ENCODE measurements around the gene CHCHD10. TPM values are rescaled to one million over a fixed set of nuclear protein-coding genes. Genes with fewer than 3 reads are reported as not detected.

Gene CHCHD10
- total and polyA plus RNA-seq, 4 donors = 16.6 to 174 (median 82.5) TPM

- no peak overlapping the region for H3K9ac ChIP-seq (ENCODE audit: insufficient read depth in 1 of 2, low read length in 2 of 2)
- H3K36me3 ChIP-seq (ENCODE audit: control insufficient read depth in 4 of 4, insufficient read depth in 4 of 4, low read length in 4 of 4) = peaks cover 0 to 5% (median 0%) of the 10 kb centered on the region in 4 donors
- no peak overlapping the region for H3K27ac ChIP-seq (ENCODE audit: low read depth in 1 of 2, low read length in 1 of 2)
- 35 to 64% methylated on average over 8 of the region's 8 CpGs for WGBS, 2 donors
- ATAC-seq (ENCODE audit: insufficient read depth, low FRiP score) = no peak
- TF ChIP-seq, protein P1, sequence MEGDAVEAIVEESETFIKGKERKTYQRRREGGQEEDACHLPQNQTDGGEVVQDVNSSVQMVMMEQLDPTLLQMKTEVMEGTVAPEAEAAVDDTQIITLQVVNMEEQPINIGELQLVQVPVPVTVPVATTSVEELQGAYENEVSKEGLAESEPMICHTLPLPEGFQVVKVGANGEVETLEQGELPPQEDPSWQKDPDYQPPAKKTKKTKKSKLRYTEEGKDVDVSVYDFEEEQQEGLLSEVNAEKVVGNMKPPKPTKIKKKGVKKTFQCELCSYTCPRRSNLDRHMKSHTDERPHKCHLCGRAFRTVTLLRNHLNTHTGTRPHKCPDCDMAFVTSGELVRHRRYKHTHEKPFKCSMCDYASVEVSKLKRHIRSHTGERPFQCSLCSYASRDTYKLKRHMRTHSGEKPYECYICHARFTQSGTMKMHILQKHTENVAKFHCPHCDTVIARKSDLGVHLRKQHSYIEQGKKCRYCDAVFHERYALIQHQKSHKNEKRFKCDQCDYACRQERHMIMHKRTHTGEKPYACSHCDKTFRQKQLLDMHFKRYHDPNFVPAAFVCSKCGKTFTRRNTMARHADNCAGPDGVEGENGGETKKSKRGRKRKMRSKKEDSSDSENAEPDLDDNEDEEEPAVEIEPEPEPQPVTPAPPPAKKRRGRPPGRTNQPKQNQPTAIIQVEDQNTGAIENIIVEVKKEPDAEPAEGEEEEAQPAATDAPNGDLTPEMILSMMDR (IDR thresholded peaks at IDR 0.05; ENCODE audit: control extremely low read depth, extremely low read depth) = no peak
- no peak overlapping the region for H3K4me3 ChIP-seq
- peaks cover 0 to 22% (median 9%) of the 10 kb centered on the region in 5 donors for H3K4me1 ChIP-seq (ENCODE audit: control insufficient read depth in 5 of 5, insufficient read depth in 5 of 5, low read length in 5 of 5)
- no peaks in the 10 kb centered on the region for H3K9me3 ChIP-seq (ENCODE audit: control insufficient read depth in 4 of 4, insufficient read depth in 3 of 4, low read length in 3 of 4)
- H3K27me3 ChIP-seq (ENCODE audit: control insufficient read depth in 3 of 3, insufficient read depth in 3 of 3, low read length in 2 of 3) = no peaks in the 10 kb centered on the region
- DNase-seq = no peak
Measured at GRCh38 chr22:23784215-23784732, 16.5 kb upstream of the CHCHD10 start.

DNA sequence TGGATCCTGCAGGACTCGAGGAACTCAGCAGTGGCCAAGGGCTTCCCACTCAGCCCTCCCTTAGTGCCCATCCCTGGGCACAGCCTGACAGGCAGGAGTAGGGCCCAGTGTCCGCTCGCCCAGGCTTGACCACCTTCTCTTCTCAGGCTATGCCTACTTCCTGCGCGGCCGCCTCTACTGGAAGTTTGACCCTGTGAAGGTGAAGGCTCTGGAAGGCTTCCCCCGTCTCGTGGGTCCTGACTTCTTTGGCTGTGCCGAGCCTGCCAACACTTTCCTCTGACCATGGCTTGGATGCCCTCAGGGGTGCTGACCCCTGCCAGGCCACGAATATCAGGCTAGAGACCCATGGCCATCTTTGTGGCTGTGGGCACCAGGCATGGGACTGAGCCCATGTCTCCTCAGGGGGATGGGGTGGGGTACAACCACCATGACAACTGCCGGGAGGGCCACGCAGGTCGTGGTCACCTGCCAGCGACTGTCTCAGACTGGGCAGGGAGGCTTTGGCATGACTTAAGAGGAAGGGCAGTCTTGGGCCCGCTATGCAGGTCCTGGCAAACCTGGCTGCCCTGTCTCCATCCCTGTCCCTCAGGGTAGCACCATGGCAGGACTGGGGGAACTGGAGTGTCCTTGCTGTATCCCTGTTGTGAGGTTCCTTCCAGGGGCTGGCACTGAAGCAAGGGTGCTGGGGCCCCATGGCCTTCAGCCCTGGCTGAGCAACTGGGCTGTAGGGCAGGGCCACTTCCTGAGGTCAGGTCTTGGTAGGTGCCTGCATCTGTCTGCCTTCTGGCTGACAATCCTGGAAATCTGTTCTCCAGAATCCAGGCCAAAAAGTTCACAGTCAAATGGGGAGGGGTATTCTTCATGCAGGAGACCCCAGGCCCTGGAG lies 15.7 kb upstream of the CHCHD10 start:
- no peak overlapping the region for H3K9ac ChIP-seq (ENCODE audit: insufficient read depth in 1 of 2, low read length in 2 of 2)
- no peak for DNase-seq
- ATAC-seq (ENCODE audit: insufficient read depth, low FRiP score) = no peak
- no peak overlapping the region for H3K4me3 ChIP-seq
- peaks cover 0 to 1% (median 0%) of the 10 kb centered on the region in 4 donors for H3K36me3 ChIP-seq (ENCODE audit: control insufficient read depth in 4 of 4, insufficient read depth in 4 of 4, low read length in 4 of 4)
- peaks cover 0 to 15% (median 5%) of the 10 kb centered on the region in 5 donors for H3K4me1 ChIP-seq (ENCODE audit: control insufficient read depth in 5 of 5, insufficient read depth in 5 of 5, low read length in 5 of 5)
- no peaks in the 10 kb centered on the region for H3K9me3 ChIP-seq (ENCODE audit: control insufficient read depth in 4 of 4, insufficient read depth in 3 of 4, low read length in 3 of 4)
- WGBS, 2 donors = 89 to 90% methylated on average over 15 of the region's 15 CpGs
- H3K27me3 ChIP-seq (ENCODE audit: control insufficient read depth in 3 of 3, insufficient read depth in 3 of 3, low read length in 2 of 3) = no peaks in the 10 kb centered on the region
- TF ChIP-seq, protein P1 (IDR thresholded peaks at IDR 0.05; ENCODE audit: control extremely low read depth, extremely low read depth) = no peak
- H3K27ac ChIP-seq (ENCODE audit: low read depth in 1 of 2, low read length in 1 of 2) = no peak overlapping the region

- no peaks in the 10 kb centered on the region for H3K9me3 ChIP-seq (ENCODE audit: control insufficient read depth in 4 of 4, insufficient read depth in 3 of 4, low read length in 3 of 4)
- ATAC-seq (ENCODE audit: insufficient read depth, low FRiP score) (no peak), DNase-seq (no peak)
- no peak overlapping the region for H3K4me3 ChIP-seq
- no peak overlapping the region for H3K27ac ChIP-seq (ENCODE audit: low read depth in 1 of 2, low read length in 1 of 2)
- H3K4me1 ChIP-seq (ENCODE audit: control insufficient read depth in 5 of 5, insufficient read depth in 5 of 5, low read length in 5 of 5) = peaks cover 0 to 7% (median 5%) of the 10 kb centered on the region in 5 donors
- no peaks in the 10 kb centered on the region for H3K36me3 ChIP-seq (ENCODE audit: control insufficient read depth in 4 of 4, insufficient read depth in 4 of 4, low read length in 4 of 4)
- 88 to 89% methylated on average over 1 of the region's 1 CpG for WGBS, 2 donors
- H3K9ac ChIP-seq (ENCODE audit: insufficient read depth in 1 of 2, low read length in 2 of 2) = no peak overlapping the region
- no peaks in the 10 kb centered on the region for H3K27me3 ChIP-seq (ENCODE audit: control insufficient read depth in 3 of 3, insufficient read depth in 3 of 3, low read length in 2 of 3)
- TF ChIP-seq, protein P1 (IDR thresholded peaks at IDR 0.05; ENCODE audit: control extremely low read depth, extremely low read depth) = no peak
Measured at GRCh38 chr22:23782703-23783102, 14.9 kb upstream of the CHCHD10 start.

Measured in lung (tissue), 12 donors.